CD4-positive, alpha-beta T cell treated with Interleukin-2 at 100 ng/mL for 4 hours (primary cell): ENCODE data around the gene KRT75.

Source experiments
- DNase-seq: peaks from one replicate; pipeline ENCODE4 v3.0.0-alpha.2; 2020; ENCODE audit warnings: low spot score

The KRT75 gene

GRCh38 chr12:52391618-52392002, 42.6 kb downstream of the KRT75 start:
- DNase-seq: no peak

GRCh38 chr12:52390739-52391617, 43.2 kb downstream of the KRT75 start:
- DNase-seq: no peak

GRCh38 chr12:52389313-52390207, 44.6 kb downstream of the KRT75 start:
- no peak for DNase-seq

GRCh38 chr12:52387859-52388258, 46.3 kb downstream of the KRT75 start:
- DNase-seq: no peak

- no peak for DNase-seq
These were observed 48.9 kb downstream of the KRT75 start, which contains the start of gene KRT84 for GRCh38 chr12:52385226-52385702. Gene KRT84, minus strand, starts transcription at chr12:52385652. Its CDS starts 67 bp downstream, at chr12:52385585.

- DNase-seq: no peak
These were observed 50.8 kb downstream of the KRT75 start for GRCh38 chr12:52383331-52383730.

- DNase-seq: no peak
These were observed 51.3 kb downstream of the KRT75 start for GRCh38 chr12:52382854-52383253.

- DNase-seq: no peak
These were observed 53.0 kb downstream of the KRT75 start for GRCh38 chr12:52381206-52381605.

- no peak for DNase-seq
These were observed 53.9 kb downstream of the KRT75 start for GRCh38 chr12:52380271-52380694.

GRCh38 chr12:52379536-52379935, 54.6 kb downstream of the KRT75 start:
- DNase-seq: no peak

- DNase-seq: no peak
These were observed 56.1 kb downstream of the KRT75 start for GRCh38 chr12:52378091-52378490.

- DNase-seq: no peak
These were observed 56.9 kb downstream of the KRT75 start for GRCh38 chr12:52377266-52377665.
